Stimulated activated naive CD4-positive, alpha-beta T cell (primary cell): ENCODE measurements around the gene DHRS13.

Experiments
- DNase-seq, 6 experiments: peaks; one replicate each; lab custom pipeline; 2025; lab: John Stamatoyannopoulos, UW

The DHRS13 gene

DNA sequence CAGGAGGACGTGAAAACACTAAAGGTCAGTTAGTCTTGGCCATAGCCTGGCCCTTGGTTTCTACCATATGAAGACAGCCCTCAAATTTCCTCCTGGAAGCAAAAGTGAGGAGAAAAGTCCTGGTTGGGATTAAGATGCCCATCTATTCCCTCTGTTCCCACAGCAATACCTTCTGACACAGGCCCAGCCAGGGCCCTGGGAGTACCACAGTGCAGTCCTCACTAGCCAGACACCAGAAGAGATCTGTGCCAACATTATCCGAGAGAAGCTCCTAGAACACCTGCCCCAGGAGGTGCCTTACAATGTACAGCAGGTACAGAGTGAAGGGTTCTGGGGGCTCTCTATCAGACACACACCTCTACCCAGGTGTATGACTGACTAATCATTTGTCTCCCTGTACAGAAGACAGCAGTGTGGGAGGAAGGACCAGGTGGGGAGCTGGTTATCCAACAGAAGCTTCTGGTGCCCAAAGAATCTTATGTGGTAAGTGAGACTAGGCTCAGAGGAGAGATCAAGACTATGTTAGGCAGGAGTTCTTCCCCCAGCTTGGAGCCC lies 44.0 kb downstream of the DHRS13 start:
- no peak for DNase-seq

DNA sequence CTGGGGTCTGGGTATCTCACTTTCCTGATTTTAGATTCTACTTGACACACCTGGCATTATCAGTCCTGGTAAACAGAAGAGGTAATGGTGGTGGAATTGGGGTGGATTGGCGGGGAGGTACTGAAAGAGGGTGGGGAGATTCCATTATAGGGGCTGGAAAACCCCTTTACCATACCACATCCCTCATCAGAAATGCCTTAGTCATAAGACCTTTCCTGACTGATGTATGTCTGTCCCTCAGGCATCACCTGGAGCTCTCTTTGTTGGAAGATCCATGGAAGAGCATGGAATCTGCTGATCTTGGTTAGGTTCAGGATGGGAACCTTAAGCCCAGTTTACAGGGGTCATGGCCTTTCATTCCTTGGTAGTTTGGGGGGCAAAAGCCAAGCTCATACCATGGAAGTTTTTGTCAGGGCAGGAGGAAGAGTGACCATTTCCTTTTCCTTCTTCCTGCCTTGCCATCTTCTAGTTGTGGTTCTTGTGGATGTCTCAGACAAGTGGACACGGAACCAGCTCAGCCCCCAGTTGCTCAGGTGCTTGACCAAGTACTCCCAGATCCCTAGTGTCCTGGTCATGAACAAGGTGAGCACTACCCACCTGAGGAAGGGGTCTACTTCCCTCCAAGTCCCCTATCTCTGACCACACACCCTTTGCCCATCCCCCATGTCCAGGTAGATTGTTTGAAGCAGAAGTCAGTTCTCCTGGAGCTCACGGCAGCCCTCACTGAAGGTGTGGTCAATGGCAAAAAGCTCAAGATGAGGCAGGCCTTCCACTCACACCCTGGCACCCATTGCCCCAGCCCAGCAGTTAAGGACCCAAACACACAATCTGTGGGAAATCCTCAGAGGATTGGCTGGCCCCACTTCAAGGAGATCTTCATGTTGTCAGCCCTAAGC lies 44.7 kb downstream of the DHRS13 start:
- no peak for DNase-seq

DNA sequence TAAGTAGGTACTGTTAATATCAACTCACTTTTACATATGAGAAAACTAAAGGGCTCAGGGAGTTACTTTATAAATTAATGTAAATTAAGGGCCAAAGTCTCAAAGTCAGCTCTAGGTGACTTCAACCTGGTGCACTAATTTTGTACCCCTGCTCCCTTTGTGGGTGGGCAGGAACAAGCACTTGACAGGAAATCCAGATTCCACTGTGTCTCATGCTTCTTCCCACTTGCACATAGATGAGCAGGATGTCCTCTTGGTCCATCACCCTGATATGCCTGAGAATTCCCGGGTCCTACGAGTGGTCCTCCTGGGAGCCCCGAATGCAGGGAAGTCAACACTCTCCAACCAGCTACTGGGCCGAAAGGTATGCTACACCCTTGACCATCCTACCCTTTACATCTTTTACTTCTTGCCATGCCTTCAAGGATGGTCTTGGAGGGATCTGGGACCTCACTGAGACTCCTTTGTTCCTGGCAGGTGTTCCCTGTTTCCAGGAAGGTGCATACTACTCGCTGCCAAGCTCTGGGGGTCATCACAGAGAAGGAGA lies 46.8 kb downstream of the DHRS13 start:
- DNase-seq = no peak

DNA sequence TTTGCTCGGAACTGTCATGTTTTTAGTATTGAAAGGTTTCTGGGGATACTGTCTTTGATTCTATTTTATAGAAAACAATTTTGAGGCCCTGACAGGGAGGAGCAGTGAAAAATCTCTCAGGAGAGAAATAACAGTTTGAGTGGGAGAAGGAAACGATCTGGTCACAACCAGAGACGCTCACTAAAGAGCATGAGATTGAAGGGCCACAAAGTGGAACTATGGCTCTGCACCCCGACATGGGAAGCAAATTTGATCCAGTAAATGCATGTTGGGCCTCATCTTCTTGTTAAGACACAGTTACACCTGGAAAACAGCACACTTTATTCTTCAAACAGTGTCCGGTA lies 47.6 kb downstream of the DHRS13 start:
- no peak for DNase-seq

DNA sequence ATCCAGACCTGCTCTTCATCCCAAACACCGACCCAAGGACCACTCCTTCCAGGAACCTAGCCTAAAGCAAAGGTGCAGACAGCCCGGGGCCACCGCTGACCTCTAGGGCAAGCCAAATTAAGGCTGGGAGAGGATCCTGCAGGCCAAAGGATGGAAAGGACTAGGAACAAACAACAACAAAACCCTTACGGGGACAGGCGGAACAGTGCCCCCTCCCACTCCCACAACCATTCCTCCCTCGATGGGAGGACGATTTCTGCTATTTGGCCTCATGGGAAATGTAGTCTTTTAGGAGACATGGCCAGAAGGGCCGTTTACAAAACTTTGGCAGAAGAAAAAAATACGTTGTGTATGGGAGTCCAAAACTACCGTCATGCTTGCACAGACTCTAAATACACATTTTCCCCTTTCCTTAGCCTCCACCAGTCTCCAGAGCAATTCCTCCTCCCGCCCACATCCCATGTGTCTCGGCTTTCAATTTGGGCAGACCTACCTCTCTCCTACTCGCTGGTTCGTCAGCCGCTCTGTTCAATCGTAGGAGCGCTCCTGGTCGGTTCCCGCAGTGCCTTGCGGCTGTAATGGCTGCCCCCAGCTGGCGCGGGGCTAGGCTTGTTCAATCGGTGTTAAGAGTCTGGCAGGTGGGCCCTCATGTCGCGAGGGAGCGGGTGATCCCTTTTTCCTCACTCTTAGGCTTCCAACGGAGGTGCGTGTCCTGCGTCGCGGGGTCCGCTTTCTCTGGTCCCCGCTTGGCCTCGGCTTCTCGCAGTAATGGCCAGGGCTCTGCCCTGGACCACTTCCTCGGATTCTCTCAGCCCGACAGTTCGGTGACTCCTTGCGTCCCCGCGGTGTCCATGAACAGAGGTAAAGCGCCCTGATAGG lies 48.2 kb downstream of the DHRS13 start, which contains the start of gene ERAL1:
Gene ERAL1 (plus strand): TSS at position 560 of the 879 bp plus-strand sequence. CDS start 19 bp downstream, at position 579.
- DNase-seq = peak; percentile 72 to 84 (median 78)

DNA sequence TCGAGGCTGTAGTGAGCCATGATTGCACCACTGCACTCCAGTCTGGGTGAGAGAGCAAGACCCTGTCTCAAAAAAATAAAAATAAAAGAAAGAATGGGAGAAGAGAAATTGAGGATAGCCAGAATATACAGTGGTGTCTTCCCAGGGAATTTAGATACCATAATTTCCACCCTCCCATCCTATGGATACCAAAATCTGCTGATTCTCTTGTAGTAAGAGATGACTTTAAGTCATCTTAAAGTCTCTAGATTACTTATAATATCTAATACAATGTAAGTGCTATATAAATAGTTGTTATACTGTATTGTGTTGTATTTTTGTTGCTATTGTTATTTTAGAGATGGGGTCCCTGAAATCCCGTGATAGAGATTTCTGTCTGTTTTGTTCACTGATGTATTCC lies 49.6 kb downstream of the DHRS13 start:
- no peak for DNase-seq

DNA sequence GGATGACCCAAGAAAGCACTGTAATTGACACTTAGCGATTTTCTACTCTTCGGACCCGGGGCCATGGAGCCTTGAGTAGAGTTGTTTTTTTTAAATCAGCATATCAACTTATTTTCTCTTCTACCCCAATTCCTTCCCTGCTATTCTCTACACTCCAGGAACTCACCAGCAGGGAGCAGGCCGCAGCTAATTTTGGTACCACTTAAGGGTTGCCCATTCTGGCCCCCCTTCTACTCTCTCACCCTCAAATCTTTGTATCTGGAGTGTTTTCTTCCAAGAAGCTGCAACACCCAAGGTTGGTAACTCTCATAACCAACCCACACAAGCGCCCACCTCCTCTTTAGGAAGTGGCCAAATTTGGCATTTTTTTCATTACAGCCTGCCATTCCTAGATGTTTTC lies 53.6 kb downstream of the DHRS13 start:
- DNase-seq = peak in 1 of 6 experiments; percentile 6

DNA sequence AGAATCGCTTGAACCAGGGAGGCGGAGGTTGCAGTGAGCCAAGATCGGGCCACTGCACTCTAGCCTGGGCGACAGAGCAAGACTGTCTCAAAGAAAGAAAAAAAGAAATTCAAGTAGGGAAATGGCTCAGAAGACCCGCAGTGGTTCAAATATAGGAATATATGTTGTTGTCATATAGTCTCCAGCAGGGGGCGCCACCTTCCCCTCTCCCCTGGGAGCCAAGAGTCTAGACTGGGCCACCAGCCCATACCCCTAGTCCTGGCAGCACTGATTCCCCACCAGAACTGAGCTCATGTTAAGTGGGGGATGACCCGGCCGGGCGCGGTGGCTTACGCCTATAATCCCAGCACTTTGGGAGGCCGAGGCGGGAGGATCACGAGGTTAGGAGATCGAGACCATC lies 54.2 kb downstream of the DHRS13 start:
- DNase-seq = peak; percentile 5 to 41 (median 33)
